Ascending aorta (tissue), 2 donors: ENCODE results near the gene RTKN2. TPM values are rescaled to one million over a fixed set of nuclear protein-coding genes. Genes with fewer than 3 reads are reported as not detected.

ENCODE experiments used
- DNase-seq, 2 donors: peaks; one replicate each; pipeline ENCODE4 v3.0.0-alpha.2; 2019; ENCODE audit warnings: low spot score in 2 of 2
- H3K27ac ChIP-seq, 2 donors: fragments of 200-600 bp; sonication (generic); one replicate each; pipeline ENCODE4 v1.5.1; 2016 to 2017; ENCODE audit warnings: mild to moderate bottlenecking in 1 of 2
- H3K27me3 ChIP-seq: fragments of 200-600 bp; sonication (generic); one replicate; pipeline ENCODE4 v1.5.1; 2017
- H3K36me3 ChIP-seq, 2 donors: fragments of 200-600 bp; sonication (generic); one replicate each; pipeline ENCODE4 v1.5.1; 2016
- H3K4me1 ChIP-seq, 2 donors: fragments of 200-600 bp; sonication (generic); one replicate each; pipeline ENCODE4 v1.5.1; 2016 to 2017; ENCODE audit warnings: mild to moderate bottlenecking in 1 of 2
- H3K4me3 ChIP-seq, 2 donors: fragments of 200-600 bp; sonication (generic); one replicate each; pipeline ENCODE4 v1.5.1; 2016 to 2017; ENCODE audit warnings: mild to moderate bottlenecking in 1 of 2
- H3K9me3 ChIP-seq, 2 donors: fragments of 200-600 bp; sonication (generic); one replicate each; pipeline ENCODE4 v1.5.1; 2016
- CTCF ChIP-seq, 3 experiments: fragments of 200-600 bp in 2 of 3; fragments of 450-650 bp in 1 of 3; sonication (generic) in 2 of 3; IDR thresholded peaks; one replicate each; pipeline ENCODE4 v1.5.1; 2016 to 2019; ENCODE audit warnings: antibody characterized with exemption in 3 of 3, mild to moderate bottlenecking in 1 of 3, moderate library complexity in 1 of 3
- intact Hi-C: fragments of 100-400 bp; cut with DNase I; formaldehyde crosslinking; loops from one replicate; pipeline ENCODE4 v1.15.1; 2023
- total RNA-seq: library from RNA; depleted of rRNA; stranded (reverse); fragments of >200 nt; gene quantifications from one replicate; pipeline ENCODE4 v1.1.0, GENCODE V29; 2016

RTKN2 gene
- total RNA-seq, 1 donor from 2014 or later: not detected

- DNase-seq: no peak
- no peaks in the 10 kb centered on the region for H3K27me3 ChIP-seq
- TF ChIP-seq CTCF (IDR thresholded peaks at IDR 0.05): no peak
- H3K4me1 ChIP-seq: peaks cover 0 to 11% of the 10 kb centered on the region in 2 donors
- intact Hi-C loops: no loop called here
- H3K36me3 ChIP-seq: no peaks in the 10 kb centered on the region
- no peaks in the 10 kb centered on the region for H3K9me3 ChIP-seq
- no peak overlapping the region for H3K4me3 ChIP-seq
- H3K27ac ChIP-seq: no peak overlapping the region
Observed at GRCh38 chr10:62238880-62239279, 29.8 kb downstream of the RTKN2 start.

- intact Hi-C loops: no loop called here
- no peak for DNase-seq
- Histone ChIP-seq H3K27ac (no peak overlapping the region), H3K27me3 (no peaks in the 10 kb centered on the region), H3K36me3 (no peaks in the 10 kb centered on the region), H3K4me1 (peaks cover 0 to 9% of the 10 kb centered on the region in 2 donors), H3K4me3 (no peak overlapping the region), H3K9me3 (no peaks in the 10 kb centered on the region)
- no peak for TF ChIP-seq CTCF (IDR thresholded peaks at IDR 0.05)
Observed at GRCh38 chr10:62237966-62238365, 30.7 kb downstream of the RTKN2 start.

- intact Hi-C loops: no loop called here
- Histone ChIP-seq H3K27me3 (no peaks in the 10 kb centered on the region), H3K9me3 (no peaks in the 10 kb centered on the region), H3K4me1 (peaks cover 0 to 13% of the 10 kb centered on the region in 2 donors), H3K36me3 (no peaks in the 10 kb centered on the region), H3K4me3 (no peak overlapping the region), H3K27ac (no peak overlapping the region)
- DNase-seq: no peak
- TF ChIP-seq CTCF (IDR thresholded peaks at IDR 0.05): no peak
Observed at GRCh38 chr10:62237506-62237905, 31.1 kb downstream of the RTKN2 start.

- DNase-seq: no peak
- peaks cover 0 to 30% of the 10 kb centered on the region in 2 donors for H3K4me1 ChIP-seq
- H3K27me3 ChIP-seq: no peaks in the 10 kb centered on the region
- intact Hi-C loops: loop anchor here (5.0 kb wide), 4 partner anchors 47 to 397 kb away; partner anchors contain the start of gene ARID5B
- H3K4me3 ChIP-seq: no peak overlapping the region
- H3K9me3 ChIP-seq: no peaks in the 10 kb centered on the region
- TF ChIP-seq CTCF (IDR thresholded peaks at IDR 0.05): no peak
- no peak overlapping the region for H3K27ac ChIP-seq
- no peaks in the 10 kb centered on the region for H3K36me3 ChIP-seq
Observed at GRCh38 chr10:62234077-62234605, 34.5 kb downstream of the RTKN2 start.

- Histone ChIP-seq H3K9me3 (no peaks in the 10 kb centered on the region), H3K4me1 (peaks cover 0 to 30% of the 10 kb centered on the region in 2 donors), H3K36me3 (no peaks in the 10 kb centered on the region), H3K27ac (no peak overlapping the region), H3K4me3 (no peak overlapping the region), H3K27me3 (no peaks in the 10 kb centered on the region)
- DNase-seq: no peak
- intact Hi-C loops: loop anchor here (5.0 kb wide), 4 partner anchors 46 to 396 kb away; partner anchors contain the start of gene ARID5B
- TF ChIP-seq CTCF (IDR thresholded peaks at IDR 0.05): no peak
Observed at GRCh38 chr10:62233356-62234076, 35.1 kb downstream of the RTKN2 start.
